Ramos (cell line): ENCODE results near the gene BTAF1.
"Not testable (repeated sequence)": the region's sequence is repeated elsewhere in the genome, so short reads cannot be mapped to it uniquely, and the experiment has no call there.

ENCODE experiments used
- in situ Hi-C: fragments of 300-500 bp; cut with MboI; formaldehyde crosslinking; loops from one replicate; pipeline ENCODE4 v1.14.3; 2022; ENCODE audit warnings: low sequenced_read_pairs; ENCODE audit not compliant: unreplicated experiment

The BTAF1 gene

DNA sequence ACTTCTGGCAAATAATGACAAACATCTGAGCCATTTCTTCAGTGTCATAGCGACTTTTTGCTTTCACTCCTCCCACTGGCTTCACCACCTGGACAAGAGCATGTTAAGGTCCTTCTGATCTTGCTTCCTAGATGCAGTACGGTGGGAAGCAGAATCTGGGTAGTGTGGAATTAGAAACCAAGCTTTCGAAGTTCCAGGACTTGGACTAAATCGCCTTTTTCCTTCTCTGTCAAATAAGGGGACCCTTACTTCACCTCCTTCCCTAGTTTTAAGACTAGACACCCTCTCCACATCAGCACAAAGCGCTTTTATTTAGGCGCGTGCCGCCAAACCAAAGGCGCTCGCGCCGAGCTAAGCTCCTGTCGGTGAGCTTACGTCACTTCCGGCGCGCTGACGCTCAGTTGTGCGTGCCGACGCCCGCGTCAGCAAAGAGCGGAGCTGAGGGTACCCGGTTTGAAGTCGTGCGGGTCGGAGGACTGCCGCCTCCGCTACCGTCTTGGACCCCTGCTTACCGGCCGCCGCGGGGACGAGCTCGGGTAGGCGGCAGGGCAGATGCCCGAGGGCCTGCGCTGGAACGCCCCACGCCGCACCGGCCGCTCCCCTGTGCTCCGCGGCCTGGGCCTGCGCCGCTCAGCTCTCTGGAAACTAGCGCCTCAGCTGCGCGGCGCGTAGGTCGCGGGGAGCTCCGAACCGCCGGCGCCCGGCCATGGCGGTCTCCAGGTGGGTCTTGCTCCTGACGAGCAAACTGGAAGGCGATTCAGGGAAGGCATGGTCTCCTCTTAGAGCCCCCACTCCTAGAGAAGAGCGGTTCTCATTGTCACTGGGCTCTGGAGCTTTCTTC is at the start of gene BTAF1:
Gene BTAF1 (plus strand): TSS at position 400 of the 841 bp plus-strand sequence. CDS start 307 bp downstream, at position 707.
- in situ Hi-C loops: loop anchor here (25.0 kb wide), 3 partner anchors 536 to 1011 kb away; partner anchors contain the start of gene ANKRD1

DNA sequence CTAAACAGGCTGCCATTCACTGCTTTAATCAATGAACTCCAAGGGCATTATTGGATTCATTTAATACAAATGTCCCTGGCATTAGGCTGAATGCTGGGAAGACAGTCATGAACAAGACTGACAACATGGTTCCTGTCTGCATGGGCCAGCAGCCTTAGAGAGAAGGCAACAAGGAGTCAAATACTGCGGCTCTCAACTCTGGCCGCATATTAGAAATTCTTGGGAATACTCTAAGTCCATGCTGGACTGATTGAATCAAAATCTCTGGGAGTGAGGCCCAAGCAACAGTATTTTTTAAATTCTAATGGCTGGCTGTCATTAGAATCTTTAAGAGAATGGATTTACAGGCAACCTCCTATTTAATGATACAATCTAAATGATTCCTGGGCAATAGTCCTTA is 48.4 kb upstream of the BTAF1 start:
- in situ Hi-C loops: no loop called here

DNA sequence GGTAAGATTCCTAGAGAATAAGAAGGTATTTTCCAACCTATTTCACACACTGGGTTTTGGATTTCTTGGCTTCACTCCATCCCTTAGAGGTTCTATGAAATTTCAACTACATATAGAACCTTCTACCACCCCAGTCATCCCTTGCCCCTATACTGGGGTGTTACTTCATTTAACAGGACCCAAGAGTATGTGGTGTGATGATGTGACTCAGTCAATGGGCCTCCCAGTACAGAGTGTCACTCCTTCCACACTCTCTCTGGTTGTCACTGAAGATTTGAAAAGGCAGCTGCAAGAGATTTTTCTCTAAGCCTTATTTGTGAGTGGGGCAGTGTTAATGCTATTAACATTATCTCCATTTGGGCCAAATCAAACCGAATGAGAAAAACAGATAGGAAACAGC is 47.8 kb upstream of the BTAF1 start:
- in situ Hi-C loops: no loop called here

DNA sequence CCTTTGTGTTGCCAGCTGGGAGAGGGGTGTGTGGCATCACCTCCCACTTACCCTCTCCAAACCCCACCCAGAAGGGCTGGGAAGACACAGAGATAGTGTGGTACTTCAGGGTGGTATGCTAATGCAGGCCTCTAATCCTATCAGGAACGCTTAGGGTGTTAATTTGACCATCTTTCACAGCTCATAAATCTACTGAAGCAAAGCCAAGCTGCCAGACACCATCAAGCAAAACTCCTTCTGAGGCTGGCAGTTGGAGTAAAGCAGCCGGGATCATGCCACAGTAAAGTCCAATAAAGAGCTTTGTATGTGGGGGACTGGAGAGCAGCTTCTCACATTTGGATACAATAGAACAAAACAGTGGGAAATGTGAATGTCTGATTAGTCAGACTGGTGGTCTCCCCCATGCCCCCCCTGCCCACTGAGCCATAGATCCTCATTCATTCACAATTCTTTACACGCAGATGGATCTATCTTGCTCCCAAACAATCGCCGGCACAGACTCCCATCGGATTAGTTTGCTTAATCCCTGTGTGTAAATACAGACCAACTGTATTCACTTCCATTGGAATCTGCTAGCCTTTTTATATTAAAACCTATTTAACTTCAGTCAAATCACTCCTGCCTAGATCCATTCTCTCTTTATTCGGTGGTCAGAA is 43.9 kb upstream of the BTAF1 start:
- in situ Hi-C loops: no loop called here

DNA sequence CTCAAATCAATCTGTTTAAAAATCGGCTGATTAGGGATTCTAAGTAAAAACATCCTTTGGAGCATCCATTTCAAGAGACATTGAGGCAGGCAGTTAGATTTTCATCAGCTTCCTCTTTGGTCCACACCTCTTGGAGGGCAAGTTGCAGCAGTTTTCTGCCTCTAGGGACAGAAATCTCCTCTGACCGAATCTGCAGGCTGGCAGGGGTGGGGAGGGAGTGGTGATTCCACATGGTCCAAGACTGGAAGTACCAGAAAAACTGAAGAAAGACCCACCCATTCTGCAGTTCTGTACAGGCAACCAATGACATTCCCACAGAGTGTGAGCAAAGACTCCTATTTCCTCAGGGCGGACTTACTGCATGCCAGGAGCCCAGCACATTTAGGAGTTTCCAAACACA is 43.3 kb upstream of the BTAF1 start:
- in situ Hi-C loops: no loop called here

DNA sequence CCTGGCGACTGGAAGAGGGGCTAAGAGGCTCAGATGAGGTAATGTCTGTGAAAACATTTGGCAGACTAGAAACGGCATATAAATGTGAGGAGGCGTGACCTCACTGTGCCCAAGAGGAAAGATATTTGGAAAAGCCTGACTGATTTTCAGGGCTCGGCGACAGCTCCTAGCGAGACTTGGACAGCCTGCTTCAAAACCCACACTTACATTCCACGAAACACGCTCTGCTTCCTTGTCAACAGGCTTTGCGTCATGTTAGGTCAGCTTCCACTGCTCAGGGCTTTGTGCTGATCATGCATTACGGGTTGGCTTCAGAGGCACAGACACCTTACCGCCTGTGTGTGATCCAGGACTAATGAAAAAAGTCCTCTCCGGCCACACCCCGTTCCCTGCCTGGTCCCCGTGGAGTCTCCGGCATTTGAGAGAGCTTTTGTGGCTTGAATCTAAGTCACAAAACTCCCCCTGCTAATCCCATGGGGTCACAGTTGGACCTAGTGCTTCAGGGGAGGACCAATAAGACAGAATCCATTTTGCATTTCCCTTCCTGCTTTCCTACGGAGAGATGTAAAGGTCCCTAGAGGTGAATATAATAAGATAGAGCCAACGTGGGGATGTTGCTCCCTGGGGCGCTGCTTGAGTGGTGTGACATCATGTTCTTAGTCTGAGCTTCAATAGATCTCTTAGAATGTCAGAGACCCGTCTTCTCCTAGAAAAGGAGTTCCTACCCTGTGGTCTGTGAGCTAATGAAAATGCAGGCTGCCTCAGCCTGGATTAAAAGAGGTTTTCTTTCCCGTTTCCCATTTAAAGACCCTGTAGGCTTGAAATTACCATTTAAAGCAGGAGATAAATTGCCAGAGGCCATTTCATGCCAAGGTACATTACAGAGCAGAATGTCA is 39.8 kb upstream of the BTAF1 start:
- in situ Hi-C loops: no loop called here

DNA sequence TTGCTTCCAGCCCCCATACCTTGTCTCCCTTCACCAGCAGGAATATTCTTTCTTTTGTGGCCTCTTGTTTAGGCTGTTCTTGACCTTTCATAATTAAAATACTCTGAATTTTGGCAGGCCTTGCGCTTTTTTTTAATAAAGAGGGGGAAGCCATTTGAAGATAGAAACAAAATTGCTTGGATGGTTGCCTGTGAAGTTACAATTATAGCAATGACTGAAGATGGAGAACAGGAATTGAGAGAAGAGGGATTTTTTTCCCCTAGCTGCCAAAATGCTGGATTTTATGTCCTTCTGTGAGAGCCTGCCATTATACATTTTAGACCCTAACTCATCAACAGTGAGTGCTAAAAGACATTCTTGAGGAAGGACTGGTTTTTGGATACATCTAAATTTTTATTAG is 39.0 kb upstream of the BTAF1 start:
- in situ Hi-C loops: no loop called here

DNA sequence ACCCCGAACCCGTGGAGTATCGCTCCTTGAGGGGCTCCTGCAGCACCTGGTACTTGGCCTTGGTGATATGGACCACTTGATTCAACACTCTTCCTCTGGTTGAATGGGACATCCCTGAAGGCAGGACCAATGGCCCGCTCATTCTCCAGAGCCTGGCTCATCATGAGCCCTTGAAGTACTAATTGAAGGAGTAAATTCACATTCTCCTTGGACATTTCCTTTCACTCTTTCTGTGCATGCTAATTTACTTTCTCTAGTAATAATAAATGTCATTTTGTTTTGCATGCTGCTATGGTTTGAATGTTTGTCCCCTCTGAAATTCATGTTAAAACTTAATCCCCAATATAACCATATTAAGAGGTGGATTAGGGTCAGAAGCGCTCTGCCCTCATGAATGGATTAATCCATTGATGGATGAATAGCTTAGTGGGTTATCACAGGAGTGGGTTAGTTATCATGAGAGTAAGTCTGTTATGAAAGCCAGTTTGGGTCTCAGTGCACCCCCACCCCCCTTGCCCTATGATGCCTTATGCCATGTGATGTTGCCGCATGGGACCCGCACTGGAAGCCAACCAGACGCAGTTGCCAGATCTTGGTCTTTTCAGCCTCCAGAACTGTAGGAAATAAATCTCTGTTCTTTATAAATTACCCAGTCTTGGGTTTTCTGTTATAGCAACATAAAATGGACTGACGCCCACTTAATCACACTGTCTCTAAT is 38.0 kb upstream of the BTAF1 start:
- in situ Hi-C loops: no loop called here

DNA sequence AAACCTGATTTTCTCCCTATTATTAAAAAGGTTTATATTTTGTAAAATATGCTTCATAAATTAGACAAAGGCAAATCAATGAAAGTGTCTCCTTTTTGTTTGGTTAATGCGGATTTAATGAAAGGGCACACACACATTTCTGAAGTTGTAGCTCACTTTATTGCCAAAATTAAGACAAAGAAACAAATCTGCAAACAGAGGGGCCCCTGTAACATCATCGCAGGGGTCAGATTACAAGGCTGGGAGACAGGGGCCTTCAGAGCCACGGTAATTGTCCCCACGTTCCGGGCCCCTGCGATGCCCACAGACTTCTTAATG is 36.7 kb upstream of the BTAF1 start:
- in situ Hi-C loops: no loop called here

DNA sequence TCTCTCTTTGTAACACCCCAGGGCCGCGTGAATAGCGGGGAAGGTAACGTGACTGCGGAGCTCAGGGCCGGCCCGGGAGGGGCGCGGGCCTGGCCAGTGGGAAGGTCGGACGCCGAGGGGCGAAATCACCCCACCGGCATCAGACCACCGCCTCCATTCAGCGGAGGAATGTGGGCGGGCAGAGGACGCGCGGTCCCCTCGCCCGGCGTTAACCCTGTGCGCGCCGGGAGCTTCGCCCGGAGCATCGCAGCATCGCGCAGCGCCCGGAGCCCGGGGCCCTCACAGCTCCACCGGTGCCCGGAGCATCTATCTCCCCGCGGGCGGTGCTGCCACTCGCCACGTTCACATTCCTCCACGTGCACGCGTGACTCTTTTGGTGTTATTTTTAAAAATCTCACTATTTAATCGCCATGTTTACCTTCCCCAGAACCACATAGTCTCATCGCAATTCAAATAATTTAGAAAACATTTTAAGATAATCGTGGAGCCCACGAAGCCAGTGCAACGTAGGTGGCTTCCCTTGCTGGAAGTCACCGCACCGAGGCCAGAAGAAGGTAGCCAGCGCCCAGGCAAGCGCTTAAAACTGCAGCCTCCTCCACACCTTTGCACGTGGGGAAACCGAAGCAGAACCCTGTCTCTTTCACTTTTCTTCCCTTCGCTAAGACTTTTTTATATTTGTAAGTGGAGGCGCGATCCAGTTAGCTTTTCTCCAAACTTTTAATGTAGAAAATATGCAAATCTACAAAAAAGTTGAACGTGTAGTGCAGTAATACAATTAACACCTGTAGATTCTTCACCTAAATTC is 36.1 kb upstream of the BTAF1 start:
- in situ Hi-C loops: no loop called here

DNA sequence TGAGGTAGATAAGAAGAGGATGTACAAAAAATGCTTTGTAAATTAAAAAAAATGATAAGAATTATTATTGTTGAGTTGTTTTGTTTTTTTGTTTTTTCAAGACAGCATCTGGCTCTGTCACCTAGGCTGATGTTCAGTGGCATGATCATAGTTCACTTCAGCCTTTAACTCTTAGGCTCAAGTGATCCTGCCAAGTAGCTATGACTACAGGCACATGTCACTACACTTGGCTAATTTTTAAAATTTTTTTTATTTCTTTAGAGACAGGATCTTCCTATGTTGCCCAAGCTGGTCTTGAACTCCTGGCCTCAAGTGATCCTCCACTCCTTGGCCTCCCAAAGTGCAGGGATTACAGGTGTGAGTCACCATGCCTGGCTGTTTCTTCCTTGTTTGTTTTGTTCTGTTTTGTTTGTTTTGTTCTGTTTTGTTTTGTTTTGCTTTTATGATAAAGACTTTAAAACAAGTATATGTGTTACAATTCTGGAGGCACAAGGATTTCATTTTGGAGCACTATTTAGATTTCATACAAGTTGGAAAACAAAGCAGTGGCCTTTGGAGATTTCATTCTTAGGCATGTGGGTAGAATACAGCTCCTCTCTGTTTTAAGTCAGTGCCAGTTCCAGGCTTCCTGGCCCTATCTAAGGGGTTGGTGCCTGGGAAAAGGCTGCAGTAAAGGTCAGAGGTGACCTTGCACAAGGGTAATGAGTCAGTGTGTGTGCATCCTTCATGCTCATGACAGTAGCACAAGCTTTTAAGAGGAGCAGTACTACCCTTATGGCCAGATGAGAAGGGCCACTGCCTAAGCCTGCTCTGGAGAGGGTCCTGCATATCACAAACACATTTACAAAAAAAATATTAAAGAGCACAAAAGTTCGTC is 32.2 kb upstream of the BTAF1 start:
- in situ Hi-C loops: no loop called here

DNA sequence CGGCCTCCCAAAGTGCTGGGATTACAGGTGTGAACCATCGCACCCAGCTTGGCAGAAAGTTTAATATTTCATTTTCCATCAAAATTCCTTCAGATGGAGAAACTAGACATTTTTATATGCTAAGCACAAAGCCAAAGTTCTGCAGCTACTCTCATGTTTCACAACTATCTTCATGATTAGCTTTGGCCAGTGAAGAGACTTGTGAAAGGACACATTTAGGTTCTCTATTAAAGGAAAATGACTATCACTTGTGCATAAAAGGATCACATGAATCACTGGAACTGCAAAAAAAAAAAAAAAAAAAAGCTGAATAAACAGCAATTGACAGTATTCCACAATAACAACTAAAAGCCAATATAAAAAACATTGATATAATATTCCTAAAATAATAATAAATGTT is 30.5 kb upstream of the BTAF1 start:
- in situ Hi-C loops: no loop called here

DNA sequence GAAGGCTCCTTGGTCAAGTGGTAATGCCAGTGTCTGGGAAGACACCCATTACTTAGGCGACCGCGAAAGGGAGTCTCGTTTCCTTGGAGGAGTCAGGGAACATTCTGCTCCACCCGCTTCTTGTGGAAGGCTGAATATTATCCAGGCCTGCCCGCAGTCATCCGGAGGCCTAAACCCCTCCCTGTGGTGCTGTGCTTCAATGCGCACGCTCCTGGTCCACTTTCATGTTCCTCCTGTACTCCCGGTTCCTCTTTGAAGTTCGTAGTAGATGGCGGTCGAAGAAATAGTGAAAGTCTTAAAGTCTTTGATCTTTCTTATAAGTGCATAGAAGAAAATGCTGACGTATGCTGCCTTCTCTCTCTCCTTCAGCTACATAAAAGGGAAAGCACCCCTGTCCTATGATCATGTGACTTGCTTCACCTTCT is 29.3 kb upstream of the BTAF1 start:
- in situ Hi-C loops: not testable (repeated sequence)

DNA sequence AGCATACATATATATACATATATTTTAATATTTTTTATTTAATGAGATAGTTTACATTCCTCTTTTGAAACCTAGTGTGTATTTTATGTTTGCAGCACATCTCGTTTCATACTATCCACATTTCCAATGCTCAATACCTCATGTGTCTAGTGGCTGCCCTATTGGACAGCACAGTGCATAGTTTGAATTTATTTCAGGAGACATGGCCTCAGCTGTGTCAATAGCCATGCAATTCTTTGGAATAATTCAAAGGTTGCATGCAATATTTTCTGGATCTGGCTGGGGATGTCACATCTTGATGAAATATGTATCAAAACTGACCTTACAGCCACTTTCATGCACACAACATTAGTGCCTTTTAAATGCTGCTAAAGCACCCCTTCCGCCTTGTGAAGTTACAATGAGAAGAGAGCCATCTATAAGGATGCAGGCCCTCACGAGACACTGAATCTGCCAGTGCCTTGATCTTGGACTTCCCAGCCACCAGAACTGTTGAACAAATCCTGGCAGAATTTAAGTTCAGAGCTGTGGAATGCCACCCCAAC is 27.3 kb upstream of the BTAF1 start:
- in situ Hi-C loops: no loop called here

DNA sequence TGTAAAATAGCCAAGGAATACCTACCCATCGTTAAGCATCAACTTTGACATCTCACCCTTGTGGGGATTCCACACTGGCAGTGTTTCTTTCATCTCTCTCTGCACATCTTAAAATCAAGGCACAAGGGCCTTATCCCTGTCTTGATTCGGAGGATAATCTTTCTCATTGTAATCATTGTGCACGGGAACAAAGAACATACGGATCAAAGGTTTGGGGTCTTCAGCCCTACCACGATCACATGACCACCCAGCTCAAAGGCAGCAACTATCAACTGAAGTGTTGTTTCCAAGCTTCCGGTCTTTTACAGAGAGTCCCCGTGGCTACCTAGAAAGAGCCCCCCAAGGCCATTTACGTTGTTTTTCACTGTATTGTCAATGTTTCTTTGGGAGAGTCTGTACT is 26.1 kb upstream of the BTAF1 start:
- in situ Hi-C loops: no loop called here

DNA sequence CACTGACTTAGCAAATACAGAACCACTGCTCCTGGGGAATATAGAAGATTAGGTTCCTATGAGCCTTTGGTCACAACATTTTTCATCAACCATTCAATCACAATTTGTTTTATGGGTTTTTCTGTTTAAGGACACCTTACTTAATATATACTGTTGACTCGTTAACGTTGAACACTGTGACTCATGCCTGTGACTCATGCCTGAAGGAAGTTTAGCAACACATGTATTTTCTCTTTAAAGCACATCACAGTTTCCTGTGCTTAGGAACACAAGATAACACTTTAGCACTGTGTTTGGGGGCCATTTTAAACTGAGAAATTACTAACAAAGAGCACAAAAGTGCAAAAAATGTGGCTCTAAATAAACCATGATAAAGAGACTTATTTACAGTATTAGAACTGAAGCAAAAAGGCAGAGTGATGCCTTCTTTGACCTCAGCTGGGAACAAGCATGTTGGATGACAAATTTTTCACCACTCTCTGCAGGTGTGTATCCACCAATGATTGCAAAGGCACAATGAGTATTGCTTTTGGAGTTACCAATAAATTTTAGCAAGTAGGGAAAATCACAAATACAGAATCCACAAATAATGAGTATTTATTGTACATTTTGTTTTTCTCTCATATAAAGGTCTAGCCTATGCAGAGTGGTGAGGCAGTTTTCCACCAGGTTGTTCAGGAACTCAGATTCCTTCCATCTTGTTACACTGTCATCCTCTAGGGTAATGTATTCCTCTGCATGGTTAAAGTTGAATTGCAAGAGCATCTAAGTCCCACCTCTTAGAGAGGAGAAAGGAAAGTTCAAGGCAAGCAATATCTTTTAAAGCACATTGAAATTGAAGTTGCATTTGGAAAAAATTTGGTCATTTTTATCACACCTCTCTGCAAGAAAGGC is 21.5 kb upstream of the BTAF1 start:
- in situ Hi-C loops: loop anchor here (25.0 kb wide), 3 partner anchors 515 to 990 kb away; partner anchors contain the start of gene ANKRD1

DNA sequence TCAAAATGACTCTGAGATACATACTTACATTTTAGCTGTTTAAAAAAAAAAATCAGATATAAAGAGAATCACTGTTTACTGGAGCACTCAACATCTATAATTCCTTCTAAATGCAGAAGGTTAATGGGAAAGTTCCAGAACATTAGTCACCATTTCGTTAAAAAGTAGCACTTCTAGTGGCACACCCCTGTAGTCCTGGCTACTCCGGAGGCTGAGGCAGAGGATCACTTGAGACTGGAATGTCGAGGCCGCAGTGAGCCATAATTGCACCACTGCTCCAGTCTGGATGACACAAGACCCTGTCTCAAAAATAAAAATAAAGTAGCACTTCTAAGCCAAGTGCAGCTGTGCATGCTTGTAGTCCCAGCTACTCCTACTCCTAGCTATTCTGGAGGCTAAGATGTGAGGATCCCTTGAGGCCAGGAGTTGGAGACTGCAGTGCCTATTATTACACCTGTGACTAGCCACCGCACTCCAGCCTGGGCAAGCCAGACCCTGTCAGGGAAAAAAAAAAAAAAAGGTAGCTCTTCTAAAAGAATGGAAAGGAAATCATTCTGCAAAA is 16.5 kb upstream of the BTAF1 start:
- in situ Hi-C loops: loop anchor here (25.0 kb wide), 3 partner anchors 520 to 995 kb away; partner anchors contain the start of gene ANKRD1
